GM19240 (cell line): Measurements from ENCODE around the gene CCDC107.

Source experiments
- DNase-seq: peaks from one replicate; pipeline ENCODE4 v3.0.0; 2011; ENCODE audit warnings: low spot score; ENCODE audit not compliant: insufficient read length

The CCDC107 gene

GRCh38 chr9:35660966-35661415 is 2.9 kb downstream of the CCDC107 start:
- DNase-seq, result no peak

DNA sequence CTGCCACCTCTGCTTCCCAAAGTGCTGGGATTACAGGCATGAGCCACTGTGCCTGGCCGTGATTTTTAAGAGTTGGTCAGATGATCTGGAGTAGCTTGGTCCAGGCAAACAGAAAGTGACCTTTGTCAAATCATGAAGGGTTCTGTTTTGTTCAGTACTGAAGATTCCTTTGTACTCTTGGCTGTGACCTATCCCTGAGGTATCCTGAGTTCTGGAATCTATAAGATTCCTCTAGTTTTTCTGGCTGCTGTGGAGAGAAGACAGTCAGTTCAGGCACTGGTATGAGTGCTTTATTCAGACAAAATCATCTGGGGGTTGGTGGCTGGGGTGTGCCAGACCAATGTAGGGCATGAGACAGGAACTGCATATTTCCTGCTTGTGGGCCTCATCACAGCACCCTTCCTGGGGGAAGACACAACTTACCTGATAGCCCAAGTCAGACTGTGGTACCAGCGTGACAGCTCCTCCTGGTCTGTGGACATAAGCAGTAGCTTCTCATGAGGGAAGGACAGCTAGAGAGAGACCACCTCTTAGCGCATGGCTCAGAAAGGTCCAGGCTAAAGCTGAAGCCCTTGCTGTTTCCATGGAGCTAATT is 3.8 kb downstream of the CCDC107 start:
- no peak for DNase-seq

DNA sequence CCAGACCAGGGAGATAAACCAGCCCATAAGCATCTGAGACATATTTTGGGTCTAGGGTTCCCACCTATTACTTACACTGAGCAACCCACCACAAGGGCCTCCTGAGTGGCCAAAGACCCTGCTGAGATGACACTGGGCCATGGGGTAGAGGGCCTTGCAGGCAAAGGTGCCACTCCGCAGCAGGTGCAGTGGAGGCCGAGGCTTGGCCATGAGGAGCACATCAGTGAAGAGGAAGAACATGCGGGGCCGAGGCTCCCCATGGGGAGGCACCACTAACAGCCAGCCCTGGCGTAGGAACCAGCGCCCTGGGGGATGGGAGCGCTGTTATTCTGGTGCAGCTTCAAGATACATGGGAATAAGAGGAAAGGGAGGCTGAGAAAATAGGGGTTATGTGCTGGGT is 4.3 kb downstream of the CCDC107 start:
- DNase-seq, result no peak

GRCh38 chr9:35664531-35665470 is 6.7 kb downstream of the CCDC107 start, which contains the start of gene ARHGEF39:
Gene ARHGEF39 (minus strand): TSS chr9:35665195. CDS start chr9:35665169, 26 bp downstream.
- DNase-seq, result peak; percentile 83

DNA sequence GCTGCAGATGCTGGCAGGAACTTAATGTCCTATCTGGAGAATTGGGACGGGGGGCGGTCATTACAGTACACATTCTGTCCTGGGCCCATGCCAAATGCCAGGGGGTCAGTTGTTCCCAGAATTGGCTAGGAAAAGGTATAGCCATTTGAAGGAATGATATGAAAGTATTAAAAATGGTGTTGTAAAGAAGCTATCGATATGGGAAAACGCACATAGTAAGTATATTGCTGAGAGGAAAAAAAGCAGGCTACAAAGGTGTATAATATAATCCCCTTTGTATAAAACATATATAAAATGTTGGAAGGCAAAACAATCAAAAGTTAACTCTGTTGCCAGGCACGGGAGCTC is 7.4 kb downstream of the CCDC107 start:
- DNase-seq, result no peak

GRCh38 chr9:35666045-35666444 is 8.0 kb downstream of the CCDC107 start:
- DNase-seq, result no peak

- no peak for DNase-seq
Observed at GRCh38 chr9:35666549-35666948, 8.5 kb downstream of the CCDC107 start.

- DNase-seq, result no peak
Observed at GRCh38 chr9:35667939-35668338, 9.8 kb downstream of the CCDC107 start.

- no peak for DNase-seq
Observed at GRCh38 chr9:35669331-35670145, 11.4 kb downstream of the CCDC107 start.

DNA sequence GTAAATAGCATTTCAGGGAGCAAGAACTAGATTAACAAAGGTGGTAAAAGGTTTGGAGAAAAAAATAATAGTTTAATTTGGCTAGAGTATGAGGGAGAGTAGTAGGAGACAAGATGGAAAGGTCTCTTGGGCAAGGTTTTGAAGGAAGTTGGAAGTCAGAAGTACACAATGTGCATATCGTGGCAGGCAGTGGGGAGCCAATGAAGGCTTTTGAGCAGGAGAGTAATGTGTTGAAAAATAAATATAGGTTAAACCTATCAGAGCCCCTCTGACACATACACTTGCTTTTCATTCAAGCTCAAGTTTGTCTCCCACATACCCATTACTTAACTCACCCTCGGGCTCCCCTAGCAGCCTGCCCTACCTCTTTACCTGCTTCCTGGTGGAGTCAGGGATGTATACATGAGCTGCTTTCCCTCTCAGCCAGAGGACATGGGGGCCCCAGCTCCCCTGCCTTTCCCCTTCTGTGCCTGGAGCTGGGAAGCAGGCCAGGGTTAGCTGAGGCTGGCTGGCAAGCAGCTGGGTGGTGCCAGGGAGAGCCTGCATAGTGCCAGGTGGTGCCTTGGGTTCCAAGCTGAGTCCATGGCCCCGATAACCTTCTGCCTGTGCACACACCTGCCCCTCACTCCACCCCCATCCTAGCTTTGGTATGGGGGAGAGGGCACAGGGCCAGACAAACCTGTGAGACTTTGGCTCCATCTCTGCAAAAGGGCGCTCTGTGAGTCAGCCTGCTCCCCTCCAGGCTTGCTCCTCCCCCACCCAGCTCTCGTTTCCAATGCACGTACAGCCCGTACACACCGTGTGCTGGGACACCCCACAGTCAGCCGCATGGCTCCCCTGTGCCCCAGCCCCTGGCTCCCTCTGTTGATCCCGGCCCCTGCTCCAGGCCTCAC is 15.3 kb downstream of the CCDC107 start, which contains the start of gene CA9:
Gene CA9, plus strand, starts transcription at position 797 of the 893 bp plus-strand sequence. Its CDS starts 32 bp downstream, at position 829.
- DNase-seq, result no peak

DNA sequence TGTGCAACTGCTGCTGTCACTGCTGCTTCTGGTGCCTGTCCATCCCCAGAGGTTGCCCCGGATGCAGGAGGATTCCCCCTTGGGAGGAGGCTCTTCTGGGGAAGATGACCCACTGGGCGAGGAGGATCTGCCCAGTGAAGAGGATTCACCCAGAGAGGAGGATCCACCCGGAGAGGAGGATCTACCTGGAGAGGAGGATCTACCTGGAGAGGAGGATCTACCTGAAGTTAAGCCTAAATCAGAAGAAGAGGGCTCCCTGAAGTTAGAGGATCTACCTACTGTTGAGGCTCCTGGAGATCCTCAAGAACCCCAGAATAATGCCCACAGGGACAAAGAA is 15.9 kb downstream of the CCDC107 start:
- DNase-seq, result no peak

DNA sequence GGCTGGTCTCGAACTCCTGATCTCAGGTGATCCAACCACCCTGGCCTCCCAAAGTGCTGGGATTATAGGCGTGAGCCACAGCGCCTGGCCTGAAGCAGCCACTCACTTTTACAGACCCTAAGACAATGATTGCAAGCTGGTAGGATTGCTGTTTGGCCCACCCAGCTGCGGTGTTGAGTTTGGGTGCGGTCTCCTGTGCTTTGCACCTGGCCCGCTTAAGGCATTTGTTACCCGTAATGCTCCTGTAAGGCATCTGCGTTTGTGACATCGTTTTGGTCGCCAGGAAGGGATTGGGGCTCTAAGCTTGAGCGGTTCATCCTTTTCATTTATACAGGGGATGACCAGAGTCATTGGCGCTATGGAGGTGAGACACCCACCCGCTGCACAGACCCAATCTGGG is 17.1 kb downstream of the CCDC107 start:
- no peak for DNase-seq

DNA sequence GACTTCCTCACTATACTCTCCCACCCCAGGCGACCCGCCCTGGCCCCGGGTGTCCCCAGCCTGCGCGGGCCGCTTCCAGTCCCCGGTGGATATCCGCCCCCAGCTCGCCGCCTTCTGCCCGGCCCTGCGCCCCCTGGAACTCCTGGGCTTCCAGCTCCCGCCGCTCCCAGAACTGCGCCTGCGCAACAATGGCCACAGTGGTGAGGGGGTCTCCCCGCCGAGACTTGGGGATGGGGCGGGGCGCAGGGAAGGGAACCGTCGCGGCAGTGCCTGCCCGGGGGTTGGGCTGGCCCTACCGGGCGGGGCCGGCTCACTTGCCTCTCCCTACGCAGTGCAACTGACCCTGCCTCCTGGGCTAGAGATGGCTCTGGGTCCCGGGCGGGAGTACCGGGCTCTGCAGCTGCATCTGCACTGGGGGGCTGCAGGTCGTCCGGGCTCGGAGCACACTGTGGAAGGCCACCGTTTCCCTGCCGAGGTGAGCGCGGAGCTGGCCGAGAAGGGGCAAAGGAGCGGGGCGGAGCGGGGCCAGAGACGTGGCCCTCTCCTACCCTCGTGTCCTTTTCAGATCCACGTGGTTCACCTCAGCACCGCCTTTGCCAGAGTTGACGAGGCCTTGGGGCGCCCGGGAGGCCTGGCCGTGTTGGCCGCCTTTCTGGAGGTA is 17.8 kb downstream of the CCDC107 start:
- no peak for DNase-seq

GRCh38 chr9:35679091-35679490 is 21.0 kb downstream of the CCDC107 start:
- DNase-seq, result no peak

DNA sequence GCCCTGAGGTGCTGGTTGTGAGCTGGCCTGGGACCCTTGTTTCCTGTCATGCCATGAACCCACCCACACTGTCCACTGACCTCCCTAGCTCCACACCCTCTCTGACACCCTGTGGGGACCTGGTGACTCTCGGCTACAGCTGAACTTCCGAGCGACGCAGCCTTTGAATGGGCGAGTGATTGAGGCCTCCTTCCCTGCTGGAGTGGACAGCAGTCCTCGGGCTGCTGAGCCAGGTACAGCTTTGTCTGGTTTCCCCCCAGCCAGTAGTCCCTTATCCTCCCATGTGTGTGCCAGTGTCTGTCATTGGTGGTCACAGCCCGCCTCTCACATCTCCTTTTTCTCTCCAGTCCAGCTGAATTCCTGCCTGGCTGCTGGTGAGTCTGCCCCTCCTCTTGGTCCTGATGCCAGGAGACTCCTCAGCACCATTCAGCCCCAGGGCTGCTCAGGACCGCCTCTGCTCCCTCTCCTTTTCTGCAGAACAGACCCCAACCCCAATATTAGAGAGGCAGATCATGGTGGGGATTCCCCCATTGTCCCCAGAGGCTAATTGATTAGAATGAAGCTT is 21.8 kb downstream of the CCDC107 start:
- no peak for DNase-seq

DNA sequence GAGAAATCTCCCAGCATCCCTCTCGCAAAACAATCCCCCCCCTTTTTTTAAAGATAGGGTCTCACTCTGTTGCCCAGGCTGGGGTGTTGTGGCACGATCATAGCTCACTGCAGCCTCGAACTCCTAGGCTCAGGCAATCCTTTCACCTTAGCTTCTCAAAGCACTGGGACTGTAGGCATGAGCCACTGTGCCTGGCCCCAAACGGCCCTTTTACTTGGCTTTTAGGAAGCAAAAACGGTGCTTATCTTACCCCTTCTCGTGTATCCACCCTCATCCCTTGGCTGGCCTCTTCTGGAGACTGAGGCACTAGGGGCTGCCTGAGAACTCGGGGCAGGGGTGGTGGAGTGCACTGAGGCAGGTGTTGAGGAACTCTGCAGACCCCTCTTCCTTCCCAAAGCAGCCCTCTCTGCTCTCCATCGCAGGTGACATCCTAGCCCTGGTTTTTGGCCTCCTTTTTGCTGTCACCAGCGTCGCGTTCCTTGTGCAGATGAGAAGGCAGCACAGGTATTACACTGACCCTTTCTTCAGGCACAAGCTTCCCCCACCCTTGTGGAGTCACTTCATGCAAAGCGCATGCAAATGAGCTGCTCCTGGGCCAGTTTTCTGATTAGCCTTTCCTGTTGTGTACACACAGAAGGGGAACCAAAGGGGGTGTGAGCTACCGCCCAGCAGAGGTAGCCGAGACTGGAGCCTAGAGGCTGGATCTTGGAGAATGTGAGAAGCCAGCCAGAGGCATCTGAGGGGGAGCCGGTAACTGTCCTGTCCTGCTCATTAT is 22.4 kb downstream of the CCDC107 start:
- peak; percentile 55 for DNase-seq

DNA sequence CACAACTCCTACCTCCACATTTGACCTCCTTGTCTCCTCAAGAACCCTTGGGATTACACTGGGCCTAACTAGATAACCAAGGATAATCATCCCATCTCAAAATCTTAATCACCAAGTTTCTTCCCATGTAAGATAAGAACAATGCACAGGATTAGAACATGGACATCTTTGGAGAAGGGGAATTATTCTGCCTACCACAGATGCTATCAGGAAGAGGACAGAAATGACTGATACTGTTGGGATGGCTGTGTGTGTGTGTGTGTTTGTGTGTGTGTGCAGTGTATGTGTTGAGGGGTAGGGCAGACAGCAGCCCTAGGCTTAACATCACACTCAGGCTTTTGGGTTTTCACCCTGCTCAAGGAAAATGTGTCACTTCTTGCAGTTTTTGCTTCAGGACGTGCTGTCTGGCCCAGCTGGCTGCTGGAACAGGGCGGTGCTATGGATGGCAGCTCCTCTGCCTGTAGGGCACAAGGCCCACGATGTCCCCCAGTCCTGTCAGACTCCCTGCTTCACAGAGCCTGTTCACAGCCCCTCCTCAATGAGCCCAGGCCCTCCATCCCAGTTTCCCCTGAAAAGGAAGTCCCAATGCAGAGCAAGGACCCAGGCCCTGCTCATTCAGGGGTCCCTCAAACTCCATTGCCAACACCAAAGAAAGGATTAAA is 23.4 kb downstream of the CCDC107 start:
- no peak for DNase-seq

GRCh38 chr9:35682051-35682450 is 24.0 kb downstream of the CCDC107 start:
- no peak for DNase-seq
